Measurements from ENCODE around the gene KLHDC8B.
"Not testable (repeated sequence)": the region's sequence is repeated elsewhere in the genome, so short reads cannot be mapped to it uniquely, and the experiment has no call there.

KLHDC8B gene

DNA sequence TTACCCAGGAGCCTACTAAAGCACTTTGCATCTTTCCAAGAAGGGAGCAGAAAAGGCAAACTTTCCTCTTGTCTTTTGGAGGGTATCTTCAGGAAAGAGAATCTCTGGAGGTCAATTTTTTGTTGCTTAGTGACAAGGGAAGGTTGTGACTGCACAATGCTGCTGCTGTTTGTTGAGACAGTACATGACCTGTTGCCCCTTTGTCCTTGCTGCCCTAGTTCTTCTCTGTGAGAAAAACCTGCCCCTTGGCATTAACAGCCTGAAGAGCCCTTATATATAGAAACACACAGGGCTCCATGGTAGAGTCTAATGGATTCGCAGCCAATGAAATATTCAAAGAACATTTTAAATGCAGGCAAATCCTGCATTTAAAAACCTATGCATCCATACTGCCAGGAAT lies 20.3 kb downstream of the KLHDC8B start:
- H3K9ac ChIP-seq (ENCODE audit: insufficient read length): no peak overlapping the region
- no peak overlapping the region for H3K4me3 ChIP-seq
- H3K27ac ChIP-seq: no peak overlapping the region
- TF ChIP-seq FOXP2 (optimal IDR thresholded peaks at IDR 0.05; ENCODE audit: control extremely low read depth, extremely low read length, insufficient read depth) (no peak), POLR2AphosphoS5 (IDR thresholded peaks at IDR 0.05; ENCODE audit: borderline replicate concordance, low read depth, low read length) (no peak), EZH2 (IDR thresholded peaks at IDR 0.05) (no peak)
- no peaks in the 10 kb centered on the region for H3K9me3 ChIP-seq (ENCODE audit: low read depth, low read length)
- no peak for DNase-seq (ENCODE audit: low read depth, low spot score)
- H3K36me3 ChIP-seq (ENCODE audit: insufficient read depth, low read length): no peaks in the 10 kb centered on the region

DNA sequence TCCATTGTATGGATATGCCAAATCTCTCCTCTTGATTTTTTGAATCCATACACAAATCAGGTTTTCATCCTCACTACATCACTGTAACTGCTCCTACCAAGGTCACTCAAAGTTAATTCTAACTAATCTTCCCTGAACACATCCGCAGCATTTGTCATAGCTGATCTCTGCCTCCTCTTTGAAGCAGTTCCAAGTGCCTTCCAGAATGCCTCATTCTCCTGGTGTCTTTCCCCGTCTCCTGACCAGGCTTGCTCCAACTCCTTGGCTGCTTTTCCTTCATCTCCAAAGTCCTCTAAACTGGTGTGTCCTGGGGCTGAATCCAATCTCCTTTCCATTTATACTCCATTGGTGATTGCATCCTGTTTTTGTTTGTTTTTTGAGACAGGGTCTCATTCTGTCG lies 26.8 kb downstream of the KLHDC8B start:
- Histone ChIP-seq H3K27ac (no peak overlapping the region), H3K36me3 (ENCODE audit: insufficient read depth, low read length) (no peaks in the 10 kb centered on the region), H3K4me3 (no peak overlapping the region), H3K9ac (ENCODE audit: insufficient read length) (no peak overlapping the region), H3K9me3 (ENCODE audit: low read depth, low read length) (no peaks in the 10 kb centered on the region)
- no peak for DNase-seq (ENCODE audit: low read depth, low spot score)
- TF ChIP-seq EZH2 (IDR thresholded peaks at IDR 0.05) (no peak), POLR2AphosphoS5 (IDR thresholded peaks at IDR 0.05; ENCODE audit: borderline replicate concordance, low read depth, low read length) (no peak), FOXP2 (optimal IDR thresholded peaks at IDR 0.05; ENCODE audit: control extremely low read depth, extremely low read length, insufficient read depth) (no peak)

DNA sequence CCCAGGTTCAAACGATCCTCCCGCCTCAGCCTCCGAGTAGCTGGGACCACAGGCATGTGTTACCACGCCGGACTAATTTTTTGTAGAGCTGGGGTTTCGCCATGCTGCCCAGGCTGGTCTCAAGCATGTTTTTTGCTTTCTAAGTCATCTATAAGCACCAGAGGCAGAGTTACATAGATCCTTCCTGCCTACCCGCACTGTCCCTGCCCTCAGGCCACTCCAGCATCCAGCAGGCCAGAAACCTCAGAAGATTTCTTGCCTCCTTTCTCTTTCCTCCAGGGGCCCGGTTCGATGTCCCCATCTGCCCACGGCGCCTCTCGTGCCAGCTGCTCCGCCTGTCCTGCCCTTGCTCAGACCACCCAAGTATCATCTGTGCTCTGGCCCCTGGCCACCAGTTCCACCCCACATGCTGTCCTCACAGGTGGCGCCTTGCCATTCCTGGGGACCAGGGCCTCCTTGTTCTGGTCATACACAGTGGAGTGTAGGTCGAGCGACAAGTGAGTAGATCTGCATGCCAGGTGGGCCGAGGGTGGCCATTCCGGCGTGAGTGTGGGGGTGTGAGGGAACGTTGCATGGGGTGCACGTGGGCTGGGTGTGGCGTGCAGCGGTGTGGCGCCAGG lies 27.3 kb downstream of the KLHDC8B start:
- TF ChIP-seq EZH2 (IDR thresholded peaks at IDR 0.05) (no peak), POLR2AphosphoS5 (IDR thresholded peaks at IDR 0.05; ENCODE audit: borderline replicate concordance, low read depth, low read length) (no peak), FOXP2 (optimal IDR thresholded peaks at IDR 0.05; ENCODE audit: control extremely low read depth, extremely low read length, insufficient read depth) (no peak)
- no peak for DNase-seq (ENCODE audit: low read depth, low spot score)
- Histone ChIP-seq H3K27ac (no peak overlapping the region), H3K9me3 (ENCODE audit: low read depth, low read length) (no peaks in the 10 kb centered on the region), H3K4me3 (no peak overlapping the region), H3K36me3 (ENCODE audit: insufficient read depth, low read length) (no peaks in the 10 kb centered on the region), H3K9ac (ENCODE audit: insufficient read length) (no peak overlapping the region)

DNA sequence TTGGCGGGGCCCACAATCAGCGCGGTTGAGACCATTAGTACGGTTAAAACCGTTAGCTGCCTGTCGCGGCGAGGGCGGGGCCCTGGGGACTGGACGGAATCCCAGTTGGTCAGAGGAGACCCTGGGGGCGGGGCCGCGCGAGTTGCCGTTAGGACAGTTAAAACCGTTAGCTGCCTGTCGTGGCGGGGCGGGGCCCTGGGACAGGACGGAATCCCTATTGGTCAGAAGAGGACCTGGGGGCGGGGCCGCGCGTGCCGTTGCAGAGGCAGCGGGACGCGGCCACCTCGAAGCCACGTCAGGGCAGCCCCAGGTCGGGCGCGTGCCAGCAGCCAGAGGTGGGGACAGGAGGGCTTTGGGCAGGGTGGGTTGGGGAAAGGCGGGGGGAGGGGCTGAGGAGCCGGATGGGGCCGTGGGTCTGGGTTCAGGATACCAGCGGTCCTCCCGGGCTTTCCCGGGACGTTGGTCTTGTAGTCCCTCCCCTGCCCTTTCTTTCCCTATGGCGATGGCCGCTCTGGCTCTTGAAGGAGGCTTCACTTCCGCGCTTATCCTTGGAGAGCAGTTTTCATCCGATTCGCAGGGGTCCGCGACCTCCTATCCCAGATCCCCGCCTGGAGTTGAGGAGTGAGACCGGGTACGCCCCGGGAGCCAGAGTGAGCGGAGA lies 28.0 kb downstream of the KLHDC8B start:
- TF ChIP-seq FOXP2 (optimal IDR thresholded peaks at IDR 0.05; ENCODE audit: control extremely low read depth, extremely low read length, insufficient read depth) (no peak), EZH2 (IDR thresholded peaks at IDR 0.05) (no peak), POLR2AphosphoS5 (IDR thresholded peaks at IDR 0.05; ENCODE audit: borderline replicate concordance, low read depth, low read length) (no peak)
- H3K9ac ChIP-seq (ENCODE audit: insufficient read length): no peak overlapping the region
- no peaks in the 10 kb centered on the region for H3K9me3 ChIP-seq (ENCODE audit: low read depth, low read length)
- no peak overlapping the region for H3K4me3 ChIP-seq
- no peak for DNase-seq (ENCODE audit: low read depth, low spot score)
- no peaks in the 10 kb centered on the region for H3K36me3 ChIP-seq (ENCODE audit: insufficient read depth, low read length)
- H3K27ac ChIP-seq: no peak overlapping the region

DNA sequence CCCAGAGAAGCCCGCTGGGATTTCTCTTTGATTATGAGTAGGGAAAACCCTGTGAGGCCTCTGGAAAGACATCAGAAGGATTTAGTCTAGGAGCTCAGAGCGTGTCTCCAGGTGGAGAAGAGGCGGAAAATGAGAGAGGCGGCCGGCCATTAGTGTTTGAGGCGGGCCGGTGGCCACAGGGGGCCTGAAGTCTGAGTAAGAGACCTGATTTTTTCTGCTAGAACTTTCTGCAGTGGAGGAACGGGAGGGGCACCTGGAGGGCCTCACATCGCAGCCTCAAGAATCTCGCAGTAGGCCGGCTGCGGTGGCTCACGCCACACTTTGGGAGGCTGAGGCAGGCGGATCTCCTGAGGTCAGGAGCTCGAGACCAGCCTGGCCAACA lies 28.5 kb downstream of the KLHDC8B start:
- Histone ChIP-seq H3K27ac (no peak overlapping the region), H3K9ac (ENCODE audit: insufficient read length) (no peak overlapping the region), H3K36me3 (ENCODE audit: insufficient read depth, low read length) (no peaks in the 10 kb centered on the region), H3K4me3 (no peak overlapping the region), H3K9me3 (ENCODE audit: low read depth, low read length) (no peaks in the 10 kb centered on the region)
- no peak for TF ChIP-seq EZH2 (IDR thresholded peaks at IDR 0.05)
- no peak for TF ChIP-seq POLR2AphosphoS5 (IDR thresholded peaks at IDR 0.05; ENCODE audit: borderline replicate concordance, low read depth, low read length)
- TF ChIP-seq FOXP2 (optimal IDR thresholded peaks at IDR 0.05; ENCODE audit: control extremely low read depth, extremely low read length, insufficient read depth): no peak
- DNase-seq (ENCODE audit: low read depth, low spot score): no peak

DNA sequence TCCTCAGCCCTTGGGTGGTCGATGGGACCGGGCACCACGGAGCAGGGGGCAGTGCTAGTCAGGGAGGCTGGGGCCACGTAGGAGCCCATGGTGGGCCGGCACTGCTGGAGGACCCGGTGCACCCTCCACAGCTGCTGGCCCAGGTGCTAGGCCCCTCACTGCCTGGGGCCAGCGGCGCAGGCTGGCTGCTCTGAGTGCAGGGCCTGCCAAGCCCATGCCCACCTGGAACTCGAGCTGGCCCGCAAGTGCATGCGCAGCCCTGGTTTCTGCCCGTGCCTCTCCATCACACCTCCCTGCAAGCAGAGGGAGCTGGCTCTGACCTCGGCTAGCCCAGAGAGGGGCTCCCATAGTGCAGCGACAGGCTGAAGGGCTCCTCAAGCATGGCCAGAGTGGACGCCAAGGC lies 42.1 kb downstream of the KLHDC8B start:
- DNase-seq (ENCODE audit: low read depth, low spot score): no peak
- Histone ChIP-seq H3K9ac (ENCODE audit: insufficient read length) (no peak overlapping the region), H3K4me3 (no peak overlapping the region), H3K36me3 (ENCODE audit: insufficient read depth, low read length) (no peaks in the 10 kb centered on the region), H3K9me3 (ENCODE audit: low read depth, low read length) (no peaks in the 10 kb centered on the region), H3K27ac (no peak overlapping the region)
- no peak for TF ChIP-seq EZH2 (IDR thresholded peaks at IDR 0.05)
- no peak for TF ChIP-seq FOXP2 (optimal IDR thresholded peaks at IDR 0.05; ENCODE audit: control extremely low read depth, extremely low read length, insufficient read depth)
- TF ChIP-seq POLR2AphosphoS5 (IDR thresholded peaks at IDR 0.05; ENCODE audit: borderline replicate concordance, low read depth, low read length): no peak

DNA sequence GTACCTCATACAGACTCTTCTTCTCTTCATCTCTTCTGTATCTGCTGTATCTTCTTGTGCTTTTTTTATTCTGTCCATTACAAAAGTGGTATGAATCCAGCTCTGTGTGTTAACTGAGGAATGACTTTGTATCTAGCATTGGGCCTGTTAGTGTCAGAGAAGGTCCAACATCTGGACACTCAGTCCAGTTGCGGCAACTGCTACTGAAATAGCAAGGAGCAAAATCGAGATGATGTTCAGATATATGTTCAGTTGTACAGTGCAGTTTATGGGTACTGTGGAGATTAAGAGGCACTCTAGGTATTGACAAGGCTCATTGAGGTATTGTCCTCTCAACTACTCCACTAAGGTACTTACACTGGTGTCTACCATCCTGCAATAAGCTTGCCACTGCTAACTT lies 42.6 kb downstream of the KLHDC8B start:
- H3K27ac ChIP-seq: no peak overlapping the region
- H3K9me3 ChIP-seq (ENCODE audit: low read depth, low read length): no peaks in the 10 kb centered on the region
- H3K9ac ChIP-seq (ENCODE audit: insufficient read length): no peak overlapping the region
- no peak for TF ChIP-seq EZH2 (IDR thresholded peaks at IDR 0.05)
- no peak for TF ChIP-seq POLR2AphosphoS5 (IDR thresholded peaks at IDR 0.05; ENCODE audit: borderline replicate concordance, low read depth, low read length)
- TF ChIP-seq FOXP2 (optimal IDR thresholded peaks at IDR 0.05; ENCODE audit: control extremely low read depth, extremely low read length, insufficient read depth): no peak
- no peak overlapping the region for H3K4me3 ChIP-seq
- H3K36me3 ChIP-seq (ENCODE audit: insufficient read depth, low read length): no peaks in the 10 kb centered on the region
- no peak for DNase-seq (ENCODE audit: low read depth, low spot score)

DNA sequence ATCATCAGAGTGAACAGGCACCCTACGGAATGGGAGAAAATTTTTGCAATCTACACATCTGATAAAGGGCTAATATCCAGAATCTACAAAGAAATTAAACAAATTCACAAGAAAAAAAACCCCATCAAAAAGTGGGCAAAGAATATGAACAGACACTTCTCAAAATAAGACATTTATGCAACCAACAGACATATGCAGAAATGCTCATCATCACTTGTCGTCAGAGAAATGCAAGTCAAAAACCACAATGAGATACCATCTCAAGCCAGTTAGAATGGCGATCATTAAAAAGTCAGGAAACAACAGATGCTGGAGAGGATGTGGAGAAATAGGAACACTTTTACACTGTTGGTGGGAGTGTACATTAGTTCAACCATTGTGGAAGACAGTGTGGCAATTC lies 45.3 kb downstream of the KLHDC8B start:
- not testable (repeated sequence) for DNase-seq (ENCODE audit: low read depth, low spot score); H3K9ac ChIP-seq (ENCODE audit: insufficient read length); H3K27ac ChIP-seq; H3K4me3 ChIP-seq; H3K36me3 ChIP-seq (ENCODE audit: insufficient read depth, low read length); H3K9me3 ChIP-seq (ENCODE audit: low read depth, low read length)

DNA sequence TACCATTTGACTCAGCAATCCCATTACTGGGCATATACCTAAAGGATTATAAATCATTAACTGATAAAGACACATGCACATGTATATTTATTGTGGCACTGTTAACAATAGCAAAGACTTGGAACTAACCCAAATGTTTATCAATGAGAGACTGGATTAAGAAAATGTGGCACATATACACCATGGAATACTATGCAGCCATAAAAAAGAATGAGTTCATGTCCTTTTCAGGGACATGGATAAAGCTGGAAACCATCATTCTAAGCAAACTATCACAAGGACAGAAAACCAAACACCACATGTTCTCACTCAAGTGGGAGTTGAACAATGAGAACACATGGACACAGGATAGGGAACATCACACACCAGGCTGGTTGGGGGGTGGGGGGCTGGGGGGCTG lies 45.7 kb downstream of the KLHDC8B start:
- not testable (repeated sequence) for H3K36me3 ChIP-seq (ENCODE audit: insufficient read depth, low read length); H3K4me3 ChIP-seq; H3K9me3 ChIP-seq (ENCODE audit: low read depth, low read length); H3K27ac ChIP-seq; DNase-seq (ENCODE audit: low read depth, low spot score); H3K9ac ChIP-seq (ENCODE audit: insufficient read length)

All from SK-N-MC (cell line).